Body of pancreas (tissue), 4 donors: ENCODE measurements around the gene DHRS4. TPM values are rescaled to one million over a fixed set of nuclear protein-coding genes. Genes with fewer than 3 reads are reported as not detected.
"Not testable (repeated sequence)": the region's sequence is repeated elsewhere in the genome, so short reads cannot be mapped to it uniquely, and the experiment has no call there.

Source experiments
- ATAC-seq: fragments of 150-250 bp; one replicate; pipeline ENCODE4 v1.9.1; 2016
- DNase-seq, 4 donors: peaks; one replicate each; pipeline ENCODE4 v3.0.0-alpha.2; 2019
- H3K27ac ChIP-seq, 4 donors: fragments of 200-600 bp; sonication (generic); 1 replicate in 3 of 4; 2 replicates in 1 of 4; pipeline versions ENCODE4 v1.5.1 to v1.6.1; 2016 to 2019; ENCODE audit warnings: mild to moderate bottlenecking in 1 of 4, mixed read lengths in 1 of 4, moderate library complexity in 1 of 4
- H3K27me3 ChIP-seq, 2 donors: fragments of 200-600 bp; sonication (generic); one replicate each; pipeline ENCODE4 v1.6.0; 2016; ENCODE audit warnings: mild to moderate bottlenecking in 1 of 2
- H3K36me3 ChIP-seq, 2 donors: fragments of 200-600 bp; sonication (generic); replicated peaks in 1 of 2; 2 replicates each; pipeline ENCODE4 v1.5.1; 2016; ENCODE audit warnings: low read depth in 2 of 2; ENCODE audit not compliant: insufficient read depth in 1 of 2
- H3K4me1 ChIP-seq: fragments of 200-600 bp; sonication (generic); one replicate; pipeline ENCODE4 v1.6.0; 2016
- H3K4me3 ChIP-seq, 2 donors: fragments of 200-600 bp; sonication (generic); 1 replicate in 1 of 2; 2 replicates in 1 of 2; pipeline ENCODE4 v1.5.1; 2016 to 2019
- H3K9me3 ChIP-seq, 3 donors: fragments of 200-600 bp; sonication (generic); 1 replicate in 2 of 3; 2 replicates in 1 of 3; pipeline ENCODE4 v1.5.1; 2016
- CTCF ChIP-seq, 7 experiments: fragments of 450-650 bp in 4 of 7; fragments of 200-600 bp in 3 of 7; sonication (generic) in 3 of 7; IDR thresholded peaks; one replicate each; pipeline ENCODE4 v1.5.1; 2016 to 2019; ENCODE audit warnings: antibody characterized with exemption in 7 of 7
- POLR2A ChIP-seq, 3 donors: fragments of 450-650 bp; IDR thresholded peaks; one replicate each; pipeline ENCODE4 v1.6.1; 2016; ENCODE audit warnings: antibody characterized with exemption in 3 of 3, mild to moderate bottlenecking in 2 of 3
- WGBS, 2 donors: methylation state at CpG; one replicate each; pipeline ENCODE4 v1.1.5; 2017; 5-methylcytosine and 5-hydroxymethylcytosine counted together
- intact Hi-C: fragments of 100-400 bp; cut with DNase I; formaldehyde crosslinking; loops from one replicate; pipeline ENCODE4 v1.15.1; 2023
- total RNA-seq, 2 donors: library from RNA; depleted of rRNA; stranded (reverse); fragments of >200 nt; gene quantifications; one replicate each; pipeline ENCODE4 v1.1.0, GENCODE V29; 2016

Gene DHRS4
- total RNA-seq, 2 donors from 2014 or later = 18.4 to 45.5 TPM

- no peaks in the 10 kb centered on the region for H3K27me3 ChIP-seq
- 17 to 20% methylated on average over 11 to 12 of the region's 12 CpGs for WGBS, 2 donors
- H3K27ac ChIP-seq = no peak overlapping the region
- DNase-seq (peak; percentile 54 to 79 (median 66)), ATAC-seq (peak; percentile 92)
- TF ChIP-seq POLR2A (IDR thresholded peaks at IDR 0.05) = no peak
- TF ChIP-seq CTCF (IDR thresholded peaks at IDR 0.05) = peak; percentile 84 to 98 (median 96)
- H3K9me3 ChIP-seq = no peaks in the 10 kb centered on the region
- no peaks in the 10 kb centered on the region for H3K36me3 ChIP-seq
- intact Hi-C loops = no loop called here
- H3K4me1 ChIP-seq = peaks cover 11% of the 10 kb centered on the region
- no peak overlapping the region for H3K4me3 ChIP-seq
Observed at GRCh38 chr14:24013654-24014514, 60.3 kb downstream of the DHRS4 start.

DNA sequence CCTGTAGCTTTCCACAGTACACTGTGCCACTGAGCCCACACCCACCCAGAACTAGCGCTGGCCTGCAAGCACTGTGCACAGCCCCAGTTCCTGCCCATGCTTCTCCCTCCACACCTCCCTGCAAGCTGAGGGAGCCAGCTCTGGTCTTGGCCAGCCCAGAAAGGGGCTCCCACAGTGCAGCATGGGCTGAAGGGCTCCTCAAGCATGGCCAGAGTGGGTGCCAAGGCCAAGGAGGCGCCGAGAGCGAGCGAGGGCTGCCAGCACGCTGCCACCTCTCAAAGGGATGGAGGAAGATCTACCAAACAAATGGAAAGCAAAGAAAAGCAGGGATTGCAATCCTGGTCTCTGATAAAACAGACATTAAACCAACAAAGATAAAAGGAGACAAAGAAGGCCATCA lies 62.2 kb downstream of the DHRS4 start:
- H3K36me3 ChIP-seq, DNase-seq, intact Hi-C loops, H3K27ac ChIP-seq, ATAC-seq, H3K9me3 ChIP-seq, H3K27me3 ChIP-seq, H3K4me3 ChIP-seq: not testable (repeated sequence)
- 89 to 95% methylated on average over 6 of the region's 6 CpGs for WGBS, 2 donors
- H3K4me1 ChIP-seq = peaks cover 11% of the 10 kb centered on the region

Other genes with a start within 250 kb of the DHRS4 start
- 10 to 100 TPM; 10.6 to 16.5 TPM for gene DHRS4L2, start 35.2 kb downstream of the DHRS4 start, total RNA-seq
- under 1 TPM; 0.78 to 0.99 TPM for gene CARMIL3, start 98.2 kb downstream of the DHRS4 start, total RNA-seq
- not detected for gene CPNE6, start 117.8 kb downstream of the DHRS4 start, total RNA-seq
- 10 to 100 TPM; 20.4 to 29.8 TPM for gene PCK2, start 140.5 kb downstream of the DHRS4 start, total RNA-seq
- gene DCAF11, start 161.0 kb downstream of the DHRS4 start, total RNA-seq = 100 to 1,000 TPM in 1 of 2 donors, 10 to 100 TPM in 1; 77.1 to 128 TPM
- 1 to 10 TPM; 2.1 to 2.6 TPM for gene NRL, start 161.2 kb downstream of the DHRS4 start, total RNA-seq
- gene FITM1, start 176.9 kb downstream of the DHRS4 start, total RNA-seq = 10 to 100 TPM in 1 of 2 donors, 1 to 10 TPM in 1; 6.3 to 12.2 TPM
- gene PSME1, start 182.4 kb downstream of the DHRS4 start, total RNA-seq = 10 to 100 TPM; 78.4 to 93.7 TPM
- gene EMC9, start 187.8 kb downstream of the DHRS4 start, total RNA-seq = 10 to 100 TPM in 1 of 2 donors, 1 to 10 TPM in 1; 9.9 to 21.1 TPM
- gene PSME2, start 192.8 kb downstream of the DHRS4 start, total RNA-seq = 10 to 100 TPM; 29.3 to 30.4 TPM
- 10 to 100 TPM; 38.1 to 83.1 TPM for gene RNF31, start 193.7 kb downstream of the DHRS4 start, total RNA-seq
- 10 to 100 TPM; 12.5 to 21.5 TPM for gene IRF9, start 207.5 kb downstream of the DHRS4 start, total RNA-seq
- gene REC8, start 218.3 kb downstream of the DHRS4 start, total RNA-seq = 1 to 10 TPM; 7.8 to 8.9 TPM
- gene IPO4, start 235.0 kb downstream of the DHRS4 start, total RNA-seq = 10 to 100 TPM; 30.4 to 73.5 TPM
- 10 to 100 TPM; 57.9 to 59.7 TPM for gene TM9SF1, start 241.7 kb downstream of the DHRS4 start, total RNA-seq